ENCODE measurements around the gene NME4.

DNA sequence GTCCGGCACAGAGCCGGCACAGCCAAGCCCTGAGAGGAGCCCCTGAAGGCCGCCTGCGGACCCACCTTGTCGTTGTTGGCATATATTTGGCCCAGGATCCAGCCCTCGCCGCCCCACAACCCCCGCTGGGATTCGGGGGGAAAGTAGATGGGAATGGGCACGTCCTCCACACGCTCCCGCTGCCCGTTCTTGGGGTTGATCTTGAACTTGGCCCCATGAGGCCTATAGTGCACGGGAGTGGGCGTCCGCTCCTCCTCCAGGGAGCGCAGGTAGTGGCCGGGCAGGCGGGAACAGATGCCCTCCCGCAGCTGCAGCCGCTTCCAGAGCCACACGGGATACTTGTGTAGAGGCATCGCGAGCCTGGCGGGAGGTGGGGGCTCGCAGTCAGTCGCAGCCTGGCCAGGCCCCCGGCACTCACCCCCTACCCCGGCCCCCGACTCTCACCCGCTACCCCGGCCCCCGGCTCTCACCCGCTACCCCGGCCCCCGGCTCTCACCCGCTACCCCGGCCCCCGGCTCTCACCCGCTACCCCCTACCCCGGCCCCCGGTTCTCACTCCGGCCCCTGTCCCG lies 27.0 kb upstream of the NME4 start:
- TF ChIP-seq, protein P1, sequence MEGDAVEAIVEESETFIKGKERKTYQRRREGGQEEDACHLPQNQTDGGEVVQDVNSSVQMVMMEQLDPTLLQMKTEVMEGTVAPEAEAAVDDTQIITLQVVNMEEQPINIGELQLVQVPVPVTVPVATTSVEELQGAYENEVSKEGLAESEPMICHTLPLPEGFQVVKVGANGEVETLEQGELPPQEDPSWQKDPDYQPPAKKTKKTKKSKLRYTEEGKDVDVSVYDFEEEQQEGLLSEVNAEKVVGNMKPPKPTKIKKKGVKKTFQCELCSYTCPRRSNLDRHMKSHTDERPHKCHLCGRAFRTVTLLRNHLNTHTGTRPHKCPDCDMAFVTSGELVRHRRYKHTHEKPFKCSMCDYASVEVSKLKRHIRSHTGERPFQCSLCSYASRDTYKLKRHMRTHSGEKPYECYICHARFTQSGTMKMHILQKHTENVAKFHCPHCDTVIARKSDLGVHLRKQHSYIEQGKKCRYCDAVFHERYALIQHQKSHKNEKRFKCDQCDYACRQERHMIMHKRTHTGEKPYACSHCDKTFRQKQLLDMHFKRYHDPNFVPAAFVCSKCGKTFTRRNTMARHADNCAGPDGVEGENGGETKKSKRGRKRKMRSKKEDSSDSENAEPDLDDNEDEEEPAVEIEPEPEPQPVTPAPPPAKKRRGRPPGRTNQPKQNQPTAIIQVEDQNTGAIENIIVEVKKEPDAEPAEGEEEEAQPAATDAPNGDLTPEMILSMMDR (IDR thresholded peaks at IDR 0.05), result no peak
- no peak for TF ChIP-seq CHD4 (IDR thresholded peaks at IDR 0.05; ENCODE audit: borderline replicate concordance)
- TF ChIP-seq POLR2A (IDR thresholded peaks at IDR 0.05; ENCODE audit: low read length), result no peak
- no peak for TF ChIP-seq SREBF2 (IDR thresholded peaks at IDR 0.05)
- TF ChIP-seq, protein P2, sequence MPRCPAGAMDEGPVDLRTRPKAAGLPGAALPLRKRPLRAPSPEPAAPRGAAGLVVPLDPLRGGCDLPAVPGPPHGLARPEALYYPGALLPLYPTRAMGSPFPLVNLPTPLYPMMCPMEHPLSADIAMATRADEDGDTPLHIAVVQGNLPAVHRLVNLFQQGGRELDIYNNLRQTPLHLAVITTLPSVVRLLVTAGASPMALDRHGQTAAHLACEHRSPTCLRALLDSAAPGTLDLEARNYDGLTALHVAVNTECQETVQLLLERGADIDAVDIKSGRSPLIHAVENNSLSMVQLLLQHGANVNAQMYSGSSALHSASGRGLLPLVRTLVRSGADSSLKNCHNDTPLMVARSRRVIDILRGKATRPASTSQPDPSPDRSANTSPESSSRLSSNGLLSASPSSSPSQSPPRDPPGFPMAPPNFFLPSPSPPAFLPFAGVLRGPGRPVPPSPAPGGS (IDR thresholded peaks at IDR 0.05), result no peak
